MM.1S (cell line): ENCODE measurements around the gene ADAMTS17.

Source experiments
- DNase-seq: peaks from one replicate; pipeline ENCODE4 v3.0.0-alpha.2; 2015
- H2AFZ ChIP-seq: fragments of 300-600 bp; sonication (generic); 2 replicates; pipeline ENCODE4 v1.6.0; 2016; ENCODE audit warnings: antibody characterized with exemption, low read length
- H3F3A ChIP-seq: fragments of 300-600 bp; sonication (generic); 2 replicates; pipeline ENCODE4 v1.6.1; 2016; ENCODE audit warnings: mild to moderate bottlenecking, antibody characterized with exemption, low read length, moderate library complexity, mixed read lengths; ENCODE audit not compliant: insufficient read depth
- H3K27ac ChIP-seq: fragments of 300-600 bp; sonication (generic); 2 replicates; pipeline ENCODE4 v1.5.1; 2016; ENCODE audit warnings: mild to moderate bottlenecking, low read length
- H3K27me3 ChIP-seq: fragments of 300-600 bp; sonication (generic); replicated peaks from 2 replicates; pipeline ENCODE4 v1.6.0; 2016; ENCODE audit warnings: low read length; ENCODE audit not compliant: insufficient read depth
- H3K36me3 ChIP-seq: fragments of 300-600 bp; sonication (generic); replicated peaks from 2 replicates; pipeline ENCODE4 v1.6.1; 2016; ENCODE audit warnings: mild to moderate bottlenecking, low read length, mixed read lengths; ENCODE audit not compliant: insufficient read depth
- H3K4me1 ChIP-seq: fragments of 300-600 bp; sonication (generic); 2 replicates; pipeline ENCODE4 v1.6.1; 2016; ENCODE audit warnings: low read length, mixed read lengths
- H3K4me2 ChIP-seq: fragments of 300-600 bp; sonication (generic); 2 replicates; pipeline ENCODE4 v1.6.0; 2016; ENCODE audit warnings: low read depth, low read length
- H3K4me3 ChIP-seq: fragments of 300-600 bp; sonication (generic); 2 replicates; pipeline ENCODE4 v1.5.1; 2016; ENCODE audit warnings: low read length, mixed read lengths
- H3K79me2 ChIP-seq: fragments of 300-600 bp; sonication (generic); 2 replicates; pipeline ENCODE4 v1.6.1; 2016; ENCODE audit warnings: mixed run types, low read length, mixed read lengths
- H3K9ac ChIP-seq: fragments of 300-600 bp; sonication (generic); 2 replicates; pipeline ENCODE4 v1.6.1; 2016; ENCODE audit warnings: low read length, mixed read lengths
- H3K9me2 ChIP-seq: fragments of 300-600 bp; sonication (generic); replicated peaks from 2 replicates; pipeline ENCODE4 v1.6.1; 2016; ENCODE audit warnings: mild to moderate bottlenecking, low read length, mixed read lengths; ENCODE audit not compliant: insufficient read depth
- H3K9me3 ChIP-seq: fragments of 300-600 bp; sonication (generic); replicated peaks from 2 replicates; pipeline ENCODE4 v1.6.1; 2016; ENCODE audit warnings: mild to moderate bottlenecking, low read length, mixed read lengths; ENCODE audit not compliant: insufficient read depth
- H4K20me1 ChIP-seq: fragments of 300-600 bp; sonication (generic); 2 replicates; pipeline ENCODE4 v1.6.1; 2016; ENCODE audit warnings: mild to moderate bottlenecking, low read length, moderate library complexity, mixed read lengths; ENCODE audit not compliant: insufficient read depth
- EZH2 ChIP-seq: fragments of 300-600 bp; sonication (generic); optimal IDR thresholded peaks from 2 replicates; pipeline ENCODE3; 2017; ENCODE audit warnings: low read depth, mild to moderate bottlenecking, antibody characterized with exemption, low read length, mixed read lengths
- EZH2phosphoT487 ChIP-seq: fragments of 300-600 bp; sonication (generic); IDR thresholded peaks from 2 replicates; pipeline ENCODE4 v1.6.1; 2018; ENCODE audit warnings: antibody characterized with exemption, low read length
- TF ChIP-seq, protein P1 (sequence below): fragments of 300-600 bp; sonication (generic); IDR thresholded peaks from 2 replicates; pipeline ENCODE4 v1.5.1; 2016; ENCODE audit warnings: antibody characterized with exemption, low read length, mixed read lengths

Gene ADAMTS17

DNA sequence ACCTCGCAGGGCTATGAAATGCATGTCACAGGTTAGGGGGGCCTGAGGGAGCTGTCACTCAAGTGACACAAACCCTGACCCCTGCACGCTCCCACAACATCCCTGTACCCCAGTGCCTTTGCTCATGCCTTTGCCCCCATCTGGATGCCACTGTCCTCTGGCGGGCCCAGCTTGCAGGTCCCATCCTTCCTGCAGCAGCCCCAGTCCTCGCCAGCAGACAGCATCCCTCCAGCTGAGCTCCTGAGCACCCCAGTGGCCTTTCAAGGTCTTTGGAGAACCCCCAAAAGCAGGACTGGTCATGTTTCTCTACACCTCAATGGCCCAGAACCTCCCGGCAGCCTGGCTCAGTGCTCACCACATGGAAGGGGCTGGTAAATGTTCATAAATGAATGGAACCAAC, 170.4 kb downstream of the ADAMTS17 start:
- Histone ChIP-seq H3K9me2 (no peaks in the 10 kb centered on the region), H3K4me2 (no peak overlapping the region), H3K4me1 (peaks cover 15% of the 10 kb centered on the region; the same call in 1 of the 2 replicates), H2AFZ (no peak overlapping the region), H3K4me3 (no peak overlapping the region), H3K27me3 (no peaks in the 10 kb centered on the region), H3K27ac (no peak overlapping the region), H3K79me2 (no peaks in the 10 kb centered on the region), H3K9ac (no peak overlapping the region), H3K36me3 (no peaks in the 10 kb centered on the region), H3F3A (peaks cover 6% of the 10 kb centered on the region; the same call in 1 of the 2 replicates), H4K20me1 (no peaks in the 10 kb centered on the region), H3K9me3 (no peaks in the 10 kb centered on the region)
- DNase-seq = no peak
- TF ChIP-seq EZH2phosphoT487 = no peak
- TF ChIP-seq EZH2 = no peak
- TF ChIP-seq, protein P1, sequence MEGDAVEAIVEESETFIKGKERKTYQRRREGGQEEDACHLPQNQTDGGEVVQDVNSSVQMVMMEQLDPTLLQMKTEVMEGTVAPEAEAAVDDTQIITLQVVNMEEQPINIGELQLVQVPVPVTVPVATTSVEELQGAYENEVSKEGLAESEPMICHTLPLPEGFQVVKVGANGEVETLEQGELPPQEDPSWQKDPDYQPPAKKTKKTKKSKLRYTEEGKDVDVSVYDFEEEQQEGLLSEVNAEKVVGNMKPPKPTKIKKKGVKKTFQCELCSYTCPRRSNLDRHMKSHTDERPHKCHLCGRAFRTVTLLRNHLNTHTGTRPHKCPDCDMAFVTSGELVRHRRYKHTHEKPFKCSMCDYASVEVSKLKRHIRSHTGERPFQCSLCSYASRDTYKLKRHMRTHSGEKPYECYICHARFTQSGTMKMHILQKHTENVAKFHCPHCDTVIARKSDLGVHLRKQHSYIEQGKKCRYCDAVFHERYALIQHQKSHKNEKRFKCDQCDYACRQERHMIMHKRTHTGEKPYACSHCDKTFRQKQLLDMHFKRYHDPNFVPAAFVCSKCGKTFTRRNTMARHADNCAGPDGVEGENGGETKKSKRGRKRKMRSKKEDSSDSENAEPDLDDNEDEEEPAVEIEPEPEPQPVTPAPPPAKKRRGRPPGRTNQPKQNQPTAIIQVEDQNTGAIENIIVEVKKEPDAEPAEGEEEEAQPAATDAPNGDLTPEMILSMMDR = no peak

DNA sequence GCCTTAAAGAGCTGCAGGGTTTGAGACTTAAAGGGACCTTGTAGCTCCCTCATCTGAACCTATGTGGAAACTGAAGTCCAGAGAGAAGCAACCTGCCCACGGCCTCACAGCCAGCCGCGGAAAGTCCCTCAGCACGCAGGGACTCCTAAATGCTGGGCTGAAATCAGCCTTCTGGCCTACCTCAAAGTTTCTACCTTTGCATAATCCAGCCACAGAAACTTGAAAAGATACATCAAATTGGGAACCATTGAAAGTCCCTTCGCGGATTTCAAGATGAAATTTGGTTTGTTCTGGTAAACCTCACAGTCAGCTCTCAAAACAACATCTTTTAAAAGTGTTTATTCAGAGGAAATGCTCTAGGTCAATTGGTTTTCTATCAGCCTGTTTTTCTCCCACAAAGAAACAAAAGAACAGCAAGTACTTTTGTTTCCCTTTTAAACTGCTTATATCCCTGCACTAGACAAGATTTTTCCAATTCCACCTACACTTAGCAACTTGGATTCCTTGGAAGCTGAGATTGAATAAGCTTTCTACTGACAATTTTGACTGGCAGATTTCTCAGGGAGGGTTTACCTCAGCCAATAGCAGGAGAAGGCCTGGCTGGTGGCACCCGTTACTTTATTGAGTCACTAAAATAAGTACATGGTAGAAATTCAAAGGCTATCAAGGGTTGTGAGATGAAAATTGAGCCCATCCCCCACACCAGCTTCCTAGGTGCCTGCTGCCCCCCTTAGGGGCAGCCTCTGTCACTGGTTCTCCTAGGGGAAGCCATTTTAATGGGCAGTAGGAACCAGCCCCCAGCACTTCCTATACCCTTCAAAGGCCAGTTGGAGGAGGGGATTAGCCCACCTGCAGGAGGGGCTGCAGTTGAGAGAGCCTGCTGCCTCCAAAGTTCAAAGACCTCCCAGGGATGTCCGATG, 171.2 kb downstream of the ADAMTS17 start:
- H2AFZ ChIP-seq = no peak overlapping the region
- no peak for TF ChIP-seq EZH2
- TF ChIP-seq EZH2phosphoT487 = no peak
- TF ChIP-seq, protein P1 = no peak
- no peaks in the 10 kb centered on the region for H3K36me3 ChIP-seq
- DNase-seq = peak; percentile 83
- no peak overlapping the region for H3K9ac ChIP-seq
- H4K20me1 ChIP-seq = no peaks in the 10 kb centered on the region
- H3K27ac ChIP-seq = peak overlapping the region; percentile 19; the same call in 1 of the 2 replicates
- H3K4me1 ChIP-seq = peaks cover 15% of the 10 kb centered on the region; the same call in 1 of the 2 replicates
- no peaks in the 10 kb centered on the region for H3K9me2 ChIP-seq
- no peaks in the 10 kb centered on the region for H3K9me3 ChIP-seq
- no peaks in the 10 kb centered on the region for H3K27me3 ChIP-seq
- no peaks in the 10 kb centered on the region for H3K79me2 ChIP-seq
- H3K4me3 ChIP-seq = no peak overlapping the region
- H3F3A ChIP-seq = peaks cover 6% of the 10 kb centered on the region; the same call in 1 of the 2 replicates
- peak overlapping the region; percentile 13; the same call in 1 of the 2 replicates for H3K4me2 ChIP-seq

DNA sequence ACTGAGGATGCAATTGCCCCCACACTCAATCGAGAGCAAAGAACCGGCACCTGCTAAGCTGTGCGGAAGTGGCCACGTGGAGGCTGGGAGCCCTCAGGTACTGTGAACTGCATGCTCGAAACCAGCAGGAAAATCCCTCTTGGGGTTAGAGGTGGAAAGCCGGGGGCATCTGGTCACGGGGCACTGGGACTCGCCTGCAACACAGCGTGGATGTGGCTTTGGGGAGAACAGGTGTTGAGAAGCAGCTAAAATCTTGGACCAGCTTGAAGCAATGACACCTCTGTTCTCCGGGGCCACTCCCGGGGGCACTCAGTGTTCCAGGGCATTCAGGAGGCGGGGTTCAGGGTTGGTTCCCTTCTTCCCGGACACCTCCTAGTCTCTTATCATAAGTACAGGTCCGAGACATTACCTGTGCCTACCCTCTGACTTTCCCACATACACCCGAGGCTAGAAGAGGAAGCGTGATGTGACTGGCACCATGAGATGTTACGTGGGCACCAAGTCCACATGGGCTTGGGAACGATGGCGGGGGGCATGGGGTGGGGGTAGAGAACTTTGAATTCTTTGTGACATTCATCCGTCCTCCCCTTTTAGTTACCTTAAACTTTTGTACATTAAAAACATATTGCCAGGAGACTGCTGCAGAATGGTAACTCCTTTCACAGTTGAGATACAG, 172.0 kb downstream of the ADAMTS17 start:
- peaks cover 15% of the 10 kb centered on the region; the same call in 1 of the 2 replicates for H3K4me1 ChIP-seq
- H2AFZ ChIP-seq = no peak overlapping the region
- peak overlapping the region; percentile 19; the same call in 1 of the 2 replicates for H3K27ac ChIP-seq
- no peak overlapping the region for H3K4me3 ChIP-seq
- no peaks in the 10 kb centered on the region for H3K9me2 ChIP-seq
- no peak overlapping the region for H3K9ac ChIP-seq
- H3F3A ChIP-seq = peaks cover 6% of the 10 kb centered on the region; the same call in 1 of the 2 replicates
- no peaks in the 10 kb centered on the region for H4K20me1 ChIP-seq
- H3K9me3 ChIP-seq = no peaks in the 10 kb centered on the region
- TF ChIP-seq EZH2phosphoT487 (no peak), EZH2 (no peak)
- TF ChIP-seq, protein P1 = no peak
- peak overlapping the region; percentile 13; the same call in 1 of the 2 replicates for H3K4me2 ChIP-seq
- no peaks in the 10 kb centered on the region for H3K27me3 ChIP-seq
- no peaks in the 10 kb centered on the region for H3K36me3 ChIP-seq
- DNase-seq = peak; percentile 10
- H3K79me2 ChIP-seq = no peaks in the 10 kb centered on the region
